ENCODE results near the gene PRRT2. TPM values are rescaled to one million over a fixed set of nuclear protein-coding genes. Genes with fewer than 3 reads are reported as not detected.

The PRRT2 gene
- total RNA-seq, 4 donors from 2014 or later, result 20.2 to 54.5 (median 28.0) TPM

- H3K4me1 ChIP-seq, result peaks cover 4% of the 10 kb centered on the region in 2 donors
- H3K9me3 ChIP-seq, result no peaks in the 10 kb centered on the region
- H3K27me3 ChIP-seq, result no peaks in the 10 kb centered on the region
- H3K4me3 ChIP-seq, result no peak overlapping the region
- intact Hi-C loops (cut with DNase I; ENCODE audit: low total_unique reads), result no loop called here
- no peak for TF ChIP-seq POLR2A (IDR thresholded peaks at IDR 0.05)
- TF ChIP-seq, protein P1, sequence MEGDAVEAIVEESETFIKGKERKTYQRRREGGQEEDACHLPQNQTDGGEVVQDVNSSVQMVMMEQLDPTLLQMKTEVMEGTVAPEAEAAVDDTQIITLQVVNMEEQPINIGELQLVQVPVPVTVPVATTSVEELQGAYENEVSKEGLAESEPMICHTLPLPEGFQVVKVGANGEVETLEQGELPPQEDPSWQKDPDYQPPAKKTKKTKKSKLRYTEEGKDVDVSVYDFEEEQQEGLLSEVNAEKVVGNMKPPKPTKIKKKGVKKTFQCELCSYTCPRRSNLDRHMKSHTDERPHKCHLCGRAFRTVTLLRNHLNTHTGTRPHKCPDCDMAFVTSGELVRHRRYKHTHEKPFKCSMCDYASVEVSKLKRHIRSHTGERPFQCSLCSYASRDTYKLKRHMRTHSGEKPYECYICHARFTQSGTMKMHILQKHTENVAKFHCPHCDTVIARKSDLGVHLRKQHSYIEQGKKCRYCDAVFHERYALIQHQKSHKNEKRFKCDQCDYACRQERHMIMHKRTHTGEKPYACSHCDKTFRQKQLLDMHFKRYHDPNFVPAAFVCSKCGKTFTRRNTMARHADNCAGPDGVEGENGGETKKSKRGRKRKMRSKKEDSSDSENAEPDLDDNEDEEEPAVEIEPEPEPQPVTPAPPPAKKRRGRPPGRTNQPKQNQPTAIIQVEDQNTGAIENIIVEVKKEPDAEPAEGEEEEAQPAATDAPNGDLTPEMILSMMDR (IDR thresholded peaks at IDR 0.05), result no peak
- peak overlapping the region; percentile 85 to 91 for H3K27ac ChIP-seq
- DNase-seq, result no peak
- H3K36me3 ChIP-seq, result no peaks in the 10 kb centered on the region
Measured at GRCh38 chr16:29819506-29819905, 7.5 kb downstream of the PRRT2 start.

GRCh38 chr16:29820271-29820701 is 8.3 kb downstream of the PRRT2 start, which contains the start of gene MVP:
Gene MVP (plus strand): TSS chr16:29820462. CDS start chr16:29830550, 10,088 bp downstream.
- intact Hi-C loops (cut with DNase I; ENCODE audit: low total_unique reads), result no loop called here
- no peaks in the 10 kb centered on the region for H3K9me3 ChIP-seq
- TF ChIP-seq, protein P1 (IDR thresholded peaks at IDR 0.05), result no peak
- peak; percentile 25 for TF ChIP-seq POLR2A (IDR thresholded peaks at IDR 0.05)
- H3K36me3 ChIP-seq, result no peaks in the 10 kb centered on the region
- peaks cover 7 to 10% of the 10 kb centered on the region in 2 donors for H3K4me1 ChIP-seq
- peak within 1 kb of the TSS; percentile 85 to 91 for H3K27ac ChIP-seq
- DNase-seq, result peak; percentile 61 to 73
- H3K4me3 ChIP-seq, result peak within 1 kb of the TSS; percentile 50 to 68
- no peaks in the 10 kb centered on the region for H3K27me3 ChIP-seq

DNA sequence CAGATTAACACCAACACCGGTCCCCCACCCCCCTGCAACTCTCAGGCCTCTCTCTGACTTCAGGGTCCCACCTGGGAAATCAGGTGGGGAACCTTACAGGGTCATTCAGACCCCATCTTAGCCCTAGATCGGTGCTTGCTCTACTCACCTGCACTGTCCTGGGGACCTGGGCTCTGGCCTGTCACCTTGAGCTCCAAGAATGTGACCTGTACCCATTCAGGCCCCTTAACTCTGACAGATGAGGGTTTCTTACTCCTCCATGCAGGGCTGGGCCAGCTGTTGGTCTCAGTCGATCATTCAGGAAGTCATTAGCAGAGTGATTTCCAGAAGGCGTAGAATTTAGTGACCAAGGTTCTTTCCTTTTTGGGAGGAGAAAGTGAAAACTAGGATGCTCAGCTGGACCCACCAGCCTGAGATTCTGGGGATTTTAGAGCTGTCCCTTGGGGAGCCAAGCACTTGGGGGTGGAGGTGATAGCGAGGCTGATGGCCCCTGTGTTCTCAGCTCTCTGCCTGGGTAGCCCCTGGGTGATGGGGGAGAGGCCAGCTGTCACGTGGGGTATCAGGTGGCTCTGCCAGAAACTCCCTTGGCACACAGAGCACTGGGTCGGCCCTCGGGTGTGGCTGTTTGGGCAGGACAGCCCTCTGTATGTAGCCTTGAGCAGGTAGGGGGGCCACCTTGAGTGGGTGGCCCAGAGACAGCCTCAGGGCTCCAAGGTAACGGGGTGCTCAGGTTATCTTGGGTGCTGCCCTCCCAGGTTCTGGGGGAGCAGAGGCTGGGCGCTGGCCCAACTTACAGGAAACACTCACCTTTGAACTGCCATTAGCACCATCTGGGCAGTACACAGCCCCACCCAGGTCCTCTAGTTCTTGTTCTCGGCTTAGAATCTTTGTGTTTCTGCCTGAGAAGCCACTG is 9.0 kb downstream of the PRRT2 start:
- Histone ChIP-seq H3K27me3 (no peaks in the 10 kb centered on the region), H3K27ac (peak overlapping the region; percentile 85 to 91), H3K4me1 (peaks cover 7 to 18% of the 10 kb centered on the region in 2 donors), H3K9me3 (no peaks in the 10 kb centered on the region), H3K4me3 (peak overlapping the region; percentile 50 to 68), H3K36me3 (no peaks in the 10 kb centered on the region)
- TF ChIP-seq POLR2A (IDR thresholded peaks at IDR 0.05), result peak; percentile 16 to 31
- TF ChIP-seq, protein P1 (IDR thresholded peaks at IDR 0.05), result no peak
- intact Hi-C loops (cut with DNase I; ENCODE audit: low total_unique reads), result no loop called here
- peak; percentile 63 to 69 for DNase-seq

GRCh38 chr16:29821643-29822115 is 9.7 kb downstream of the PRRT2 start:
- DNase-seq, result peak; percentile 61 to 62
- peaks cover 7 to 21% of the 10 kb centered on the region in 2 donors for H3K4me1 ChIP-seq
- intact Hi-C loops (cut with DNase I; ENCODE audit: low total_unique reads), result no loop called here
- no peaks in the 10 kb centered on the region for H3K36me3 ChIP-seq
- no peaks in the 10 kb centered on the region for H3K27me3 ChIP-seq
- H3K27ac ChIP-seq, result peak overlapping the region; percentile 85 to 91
- H3K9me3 ChIP-seq, result no peaks in the 10 kb centered on the region
- H3K4me3 ChIP-seq, result peak overlapping the region; percentile 50 to 68
- no peak for TF ChIP-seq POLR2A (IDR thresholded peaks at IDR 0.05)
- TF ChIP-seq, protein P1 (IDR thresholded peaks at IDR 0.05), result no peak
